CD14-positive monocyte (primary cell): Measurements from ENCODE around the gene SCMH1. TPM values are rescaled to one million over a fixed set of nuclear protein-coding genes. Genes with fewer than 3 reads are reported as not detected.

Source experiments
- DNase-seq, 3 donors: peaks; one replicate each; pipeline ENCODE4 v3.0.0-alpha.2; 2011 to 2022
- H2AFZ ChIP-seq: 2 replicates; pipeline ENCODE4 v1.6.0; 2012; ENCODE audit warnings: mild to moderate bottlenecking, low read depth, low read length, inconsistent platforms; ENCODE audit not compliant: insufficient read depth, poor library complexity, severe bottlenecking
- H3K27ac ChIP-seq, 2 donors: 1 replicate in 1 of 2; 2 replicates in 1 of 2; pipeline ENCODE4 v1.5.1; 2012 to 2013; ENCODE audit warnings: low read length in 2 of 2, control low read depth in 1 of 2, inconsistent platforms in 1 of 2, low read depth in 1 of 2, mild to moderate bottlenecking in 1 of 2
- H3K27me3 ChIP-seq, 2 donors: one replicate each; pipeline versions ENCODE4 v1.6.0 to v1.6.1; 2011 to 2013; ENCODE audit warnings: low read length in 2 of 2; ENCODE audit not compliant: control insufficient read depth in 2 of 2, insufficient read depth in 2 of 2
- H3K36me3 ChIP-seq, 2 donors: replicated peaks in 1 of 2; 1 replicate in 1 of 2; 2 replicates in 1 of 2; pipeline versions ENCODE4 v1.5.1 to v1.6.1; 2012 to 2013; ENCODE audit warnings: low read length in 2 of 2, control low read depth in 1 of 2, inconsistent platforms in 1 of 2, mild to moderate bottlenecking in 1 of 2; ENCODE audit not compliant: insufficient read depth in 2 of 2, control insufficient read depth in 1 of 2
- H3K4me1 ChIP-seq, 2 donors: 1 replicate in 1 of 2; 2 replicates in 1 of 2; pipeline versions ENCODE4 v1.5.1 to v1.6.1; 2012 to 2013; ENCODE audit warnings: low read length in 2 of 2, control low read depth in 1 of 2, inconsistent platforms in 1 of 2, mild to moderate bottlenecking in 1 of 2, moderate library complexity in 1 of 2; ENCODE audit not compliant: insufficient read depth in 2 of 2, control insufficient read depth in 1 of 2
- H3K4me2 ChIP-seq: replicated peaks from 2 replicates; pipeline ENCODE3; 2012; ENCODE audit warnings: low read length, moderate library complexity, mild to moderate bottlenecking; ENCODE audit not compliant: poor library complexity, severe bottlenecking; ENCODE audit errors: extremely low read depth
- H3K4me3 ChIP-seq, 3 experiments: fragments of 200-600 bp in 1 of 3; sonication (generic) in 1 of 3; replicated peaks in 1 of 3; 1 replicate in 2 of 3; 2 replicates in 1 of 3; pipeline ENCODE4 v1.5.1; 2011 to 2013; ENCODE audit warnings: low read length in 3 of 3, mild to moderate bottlenecking in 3 of 3, control low read depth in 2 of 3, low read depth in 2 of 3, inconsistent platforms in 1 of 3, moderate library complexity in 1 of 3
- H3K79me2 ChIP-seq: 2 replicates; pipeline ENCODE4 v1.6.0; 2012; ENCODE audit warnings: mild to moderate bottlenecking, control low read depth, inconsistent platforms, low read length, moderate library complexity; ENCODE audit not compliant: insufficient read depth
- H3K9ac ChIP-seq: 2 replicates; pipeline ENCODE4 v1.6.0; 2017; ENCODE audit warnings: low read length, mild to moderate bottlenecking; ENCODE audit not compliant: insufficient read depth, poor library complexity, severe bottlenecking
- H3K9me3 ChIP-seq, 2 donors: replicated peaks in 1 of 2; 1 replicate in 1 of 2; 2 replicates in 1 of 2; pipeline versions ENCODE4 v1.5.1 to v1.6.1; 2012 to 2013; ENCODE audit warnings: low read length in 2 of 2, control low read depth in 1 of 2; ENCODE audit not compliant: control insufficient read depth in 1 of 2, insufficient read depth in 1 of 2
- H4K20me1 ChIP-seq: 2 replicates; pipeline ENCODE4 v1.6.0; 2012; ENCODE audit warnings: mild to moderate bottlenecking, low read length, control low read depth, moderate library complexity; ENCODE audit not compliant: insufficient read depth
- H3K27ac Mint-ChIP-seq, 7 donors: one replicate each; pipeline ENCODE4 v1.8.0; 2020; ENCODE audit warnings: mild to moderate bottlenecking in 7 of 7, mixed read lengths in 7 of 7, moderate library complexity in 6 of 7, inconsistent platforms in 2 of 7
- H3K27me3 Mint-ChIP-seq, 3 donors: one replicate each; pipeline ENCODE4 v1.8.0; 2021 to 2022; ENCODE audit warnings: low read depth in 3 of 3, mild to moderate bottlenecking in 3 of 3, mixed read lengths in 3 of 3, moderate library complexity in 3 of 3, inconsistent platforms in 1 of 3
- H3K36me3 Mint-ChIP-seq, 2 donors: one replicate each; pipeline ENCODE4 v1.8.0; 2020; ENCODE audit warnings: mixed read lengths in 2 of 2, inconsistent platforms in 1 of 2, mild to moderate bottlenecking in 1 of 2
- H3K4me1 Mint-ChIP-seq: one replicate; pipeline ENCODE4 v1.8.0; 2020; ENCODE audit warnings: mild to moderate bottlenecking, mixed read lengths
- H3K4me3 Mint-ChIP-seq, 2 donors: one replicate each; pipeline ENCODE4 v1.8.0; 2020; ENCODE audit warnings: mild to moderate bottlenecking in 2 of 2, mixed read lengths in 2 of 2, moderate library complexity in 1 of 2
- H3K9me3 Mint-ChIP-seq, 7 donors: one replicate each; pipeline ENCODE4 v1.8.0; 2020 to 2022; ENCODE audit warnings: mixed read lengths in 7 of 7, mild to moderate bottlenecking in 6 of 7, moderate library complexity in 6 of 7, inconsistent platforms in 2 of 7
- CTCF ChIP-seq: fragments of 200-600 bp; IDR thresholded peaks from one replicate; pipeline ENCODE4 v1.8.0; 2022; ENCODE audit warnings: antibody characterized with exemption, mild to moderate bottlenecking
- WGBS: methylation state at CpG from one replicate; pipeline ENCODE4 v1.1.5; 2013; ENCODE audit warnings: missing lambda C conversion rate; ENCODE audit not compliant: insufficient coverage; 5-methylcytosine and 5-hydroxymethylcytosine counted together
- intact Hi-C, 2 donors: fragments of 100-400 bp; cut with micrococcal nuclease; formaldehyde crosslinking; loops; one replicate each; pipeline versions ENCODE4 v1.15.0 to v1.15.1; 2023
- polyA plus RNA-seq, 3 donors: library from polyadenylated mRNA; depleted of rRNA in 1 of 3; unstranded in 2 of 3; stranded (reverse) in 1 of 3; fragments of 300-500 nt in 2 of 3; fragments of >200 nt in 1 of 3; fragmentation: Illumina TruSeq in 2 of 3; gene quantifications; 1 replicate in 2 of 3; 2 replicates in 1 of 3; pipeline ENCODE4 v1.2.3, GENCODE V29; 2012 to 2021

SCMH1 gene
- polyA plus RNA-seq, 3 donors: 0.66 to 12.7 (median 0.74) TPM

- Histone ChIP-seq H4K20me1 (no peaks in the 10 kb centered on the region), H3K36me3 (peaks cover 70 to 83% of the 10 kb centered on the region in 2 donors), H2AFZ (no peak overlapping the region), H3K4me2 (no peak overlapping the region), H3K79me2 (peaks cover 26% of the 10 kb centered on the region), H3K4me3 (no peak overlapping the region), H3K27ac (no peak overlapping the region), H3K9me3 (no peaks in the 10 kb centered on the region), H3K9ac (no peak overlapping the region), H3K27me3 (no peaks in the 10 kb centered on the region), H3K4me1 (no peaks in the 10 kb centered on the region)
- H3K27me3 Mint-ChIP-seq: no peaks in the 10 kb centered on the region
- no peak for DNase-seq
- H3K27ac Mint-ChIP-seq: peak overlapping the region in 2 of 7 donors; percentile 1 to 34
- no peak for TF ChIP-seq CTCF
- H3K36me3 Mint-ChIP-seq: peaks cover 79 to 80% of the 10 kb centered on the region in 2 donors
- H3K4me1 Mint-ChIP-seq: peaks cover 3% of the 10 kb centered on the region
- 97% methylated on average over 9 of the region's 10 CpGs for WGBS
- H3K4me3 Mint-ChIP-seq: no peak overlapping the region
- intact Hi-C loops: no loop called here
- H3K9me3 Mint-ChIP-seq: no peaks in the 10 kb centered on the region
Observed at GRCh38 chr1:40986328-40986783, 255.8 kb downstream of the SCMH1 start.

- Mint-ChIP-seq H3K9me3 (no peaks in the 10 kb centered on the region), H3K36me3 (peaks cover 74 to 75% of the 10 kb centered on the region in 2 donors), H3K4me1 (peaks cover 7% of the 10 kb centered on the region), H3K27ac (peak overlapping the region in 1 of 7 donors; percentile 34), H3K27me3 (peaks cover 0 to under 1% (median 0%) of the 10 kb centered on the region in 3 donors), H3K4me3 (no peak overlapping the region)
- intact Hi-C loops: no loop called here
- DNase-seq: no peak
- no peaks in the 10 kb centered on the region for H4K20me1 ChIP-seq
- no peak for TF ChIP-seq CTCF
- H2AFZ ChIP-seq: no peak overlapping the region
- no peak overlapping the region for H3K27ac ChIP-seq
- peaks cover under 1 to 4% of the 10 kb centered on the region in 2 donors for H3K4me1 ChIP-seq
- 100% methylated on average over 3 of the region's 3 CpGs for WGBS
- H3K79me2 ChIP-seq: peaks cover 31% of the 10 kb centered on the region
- peaks cover 65 to 78% of the 10 kb centered on the region in 2 donors for H3K36me3 ChIP-seq
- H3K27me3 ChIP-seq: no peaks in the 10 kb centered on the region
- H3K4me3 ChIP-seq: no peak overlapping the region
- H3K9ac ChIP-seq: no peak overlapping the region
- no peaks in the 10 kb centered on the region for H3K9me3 ChIP-seq
- no peak overlapping the region for H3K4me2 ChIP-seq
Observed at GRCh38 chr1:40985875-40986274, 256.2 kb downstream of the SCMH1 start.
